Measurements from ENCODE around the gene PLS1.

GRCh38 chr3:142568393-142569017 is 27.7 kb upstream of the PLS1 start:
- TF ChIP-seq CTCF (conservative IDR thresholded peaks at IDR 0.05; ENCODE audit: low read depth, low read length) (no peak), EZH2 (IDR thresholded peaks at IDR 0.05; ENCODE audit: borderline replicate concordance, low read depth, low read length, poor library complexity, severe bottlenecking) (no peak)

Measured in A673 (cell line).